GM12874 (cell line): Measurements from ENCODE around the gene ECD.

Experiments used
- CTCF ChIP-seq: IDR thresholded peaks from 2 replicates; pipeline ENCODE4 v1.5.1; 2011; ENCODE audit warnings: low read depth, mild to moderate bottlenecking, control low read depth, low read length, moderate library complexity; ENCODE audit not compliant: insufficient read depth

Gene ECD

GRCh38 chr10:73113551-73113950 lies 54.3 kb downstream of the ECD start:
- TF ChIP-seq CTCF, result no peak

- no peak for TF ChIP-seq CTCF
Observed at GRCh38 chr10:73110345-73110849, 57.4 kb downstream of the ECD start, which contains the start of gene NUDT13. NUDT13 (plus strand) TSS chr10:73110455; CDS start chr10:73114366, 3,911 bp downstream.

GRCh38 chr10:73106301-73106700 lies 61.5 kb downstream of the ECD start:
- TF ChIP-seq CTCF, result no peak

GRCh38 chr10:73099141-73099540 lies 68.7 kb downstream of the ECD start:
- TF ChIP-seq CTCF, result no peak

GRCh38 chr10:73097305-73097670 lies 70.5 kb downstream of the ECD start:
- no peak for TF ChIP-seq CTCF

GRCh38 chr10:73096449-73097304 lies 71.1 kb downstream of the ECD start, which contains the start of gene P4HA1:
P4HA1 (minus strand) TSS chr10:73096866; CDS start chr10:73074883, 21,983 bp downstream.
- peak; percentile 78 for TF ChIP-seq CTCF

GRCh38 chr10:73096041-73096448 lies 71.8 kb downstream of the ECD start:
- TF ChIP-seq CTCF, result no peak
